Measurements from ENCODE around the gene SUPT3H.

DNA sequence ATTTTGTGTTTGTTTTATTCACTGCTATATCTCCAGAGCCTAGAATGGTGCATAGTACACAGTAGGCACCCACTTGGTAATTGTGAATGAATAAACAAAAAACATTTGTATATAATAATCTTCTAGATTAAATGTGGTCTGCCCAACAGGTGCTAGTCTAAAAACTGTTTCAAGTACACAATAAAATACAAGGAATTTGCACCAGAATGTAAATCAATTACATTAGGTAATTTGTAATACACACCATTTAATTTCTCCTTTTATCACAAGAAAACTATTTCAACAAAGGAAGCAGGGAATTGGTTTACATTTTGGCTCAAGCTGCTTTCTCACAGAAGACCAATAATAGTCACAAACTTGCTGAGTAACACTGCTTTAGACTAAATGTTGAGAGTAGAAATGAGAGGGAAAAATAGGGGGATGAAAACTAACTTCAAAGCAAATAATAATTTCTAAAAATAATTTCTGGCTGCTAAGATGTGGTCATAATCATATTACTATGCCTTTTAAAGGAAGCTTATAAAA lies 27.5 kb downstream of the SUPT3H start:
- TF ChIP-seq CTCF (optimal IDR thresholded peaks at IDR 0.05 in 1 of 3, IDR thresholded peaks at IDR 0.05 in 1 of 3, conservative IDR thresholded peaks at IDR 0.05 in 1 of 3; ENCODE audit: extremely low read depth in 1 of 3, insufficient read depth in 2 of 3, low read length in 3 of 3) (no peak), EZH2 (IDR thresholded peaks at IDR 0.05; ENCODE audit: low read length) (no peak)
